HEK293T (cell line): ENCODE measurements around the gene ZNF564.

Experiments used
- ARNT ChIP-seq: fragments of 450-650 bp; IDR thresholded peaks from 2 replicates; pipeline ENCODE4 v1.6.1; 2017; ENCODE audit warnings: mild to moderate bottlenecking
- BHLHE40 ChIP-seq: fragments of 450-650 bp; IDR thresholded peaks from 2 replicates; pipeline ENCODE4 v1.6.1; 2016; ENCODE audit warnings: mild to moderate bottlenecking, moderate library complexity, borderline replicate concordance
- CTBP1 ChIP-seq: fragments of 450-650 bp; IDR thresholded peaks from 2 replicates; pipeline ENCODE4 v1.6.1; 2016; ENCODE audit warnings: borderline replicate concordance
- ELF4 ChIP-seq: fragments of 450-650 bp; IDR thresholded peaks from 2 replicates; pipeline ENCODE4 v1.6.1; 2017; ENCODE audit warnings: antibody characterized with exemption
- FOXA1 ChIP-seq: fragments of 450-650 bp; IDR thresholded peaks from 2 replicates; pipeline ENCODE4 v1.6.1; 2016; ENCODE audit warnings: mild to moderate bottlenecking
- FOXM1 ChIP-seq: fragments of 450-650 bp; IDR thresholded peaks from 2 replicates; pipeline ENCODE4 v1.6.1; 2017; ENCODE audit warnings: mild to moderate bottlenecking, borderline replicate concordance
- NFRKB ChIP-seq: fragments of 450-650 bp; IDR thresholded peaks from 2 replicates; pipeline ENCODE4 v1.6.1; 2016; ENCODE audit warnings: mild to moderate bottlenecking, moderate library complexity
- SP1 ChIP-seq: fragments of 450-650 bp; IDR thresholded peaks from 2 replicates; pipeline ENCODE4 v1.6.1; 2017
- TARDBP ChIP-seq: fragments of 450-650 bp; IDR thresholded peaks from 2 replicates; pipeline ENCODE4 v1.6.1; 2016
- ZNF384 ChIP-seq: fragments of 450-650 bp; IDR thresholded peaks from 2 replicates; pipeline ENCODE4 v1.6.1; 2016

GRCh38 chr19:12578641-12579040 lies 27.4 kb upstream of the ZNF564 start:
- TF ChIP-seq FOXM1 (no peak), FOXA1 (no peak), TARDBP (no peak), SP1 (no peak), CTBP1 (no peak), NFRKB (no peak), ZNF384 (no peak), BHLHE40 (no peak), ELF4 (no peak), ARNT (no peak)
